ELF-1 (cell line): Measurements from ENCODE around the gene SFSWAP.
A peak's percentile ranks its signal among the peaks of the same experiment; 100 is the strongest.
"Not testable (repeated sequence)": the region's sequence is repeated elsewhere in the genome, so short reads cannot be mapped to it uniquely, and the experiment has no call there.

ENCODE experiments used
- DNase-seq: peaks from one replicate; pipeline ENCODE4 v3.0.0-alpha.2; 2016; ENCODE audit warnings: low read depth, low spot score

SFSWAP gene

GRCh38 chr12:131758016-131758739, 47.3 kb downstream of the SFSWAP start:
- DNase-seq: no peak

- DNase-seq: no peak
Observed at GRCh38 chr12:131759176-131759575, 48.3 kb downstream of the SFSWAP start.

- no peak for DNase-seq
Observed at GRCh38 chr12:131761638-131762037, 50.7 kb downstream of the SFSWAP start.

GRCh38 chr12:131764738-131765137, 53.8 kb downstream of the SFSWAP start:
- DNase-seq: no peak

- no peak for DNase-seq
Observed at GRCh38 chr12:131765961-131766360, 55.1 kb downstream of the SFSWAP start.

GRCh38 chr12:131766382-131767107, 55.7 kb downstream of the SFSWAP start:
- no peak for DNase-seq

- no peak for DNase-seq
Observed at GRCh38 chr12:131770120-131770519, 59.2 kb downstream of the SFSWAP start.

- DNase-seq: no peak
Observed at GRCh38 chr12:131771965-131772364, 61.1 kb downstream of the SFSWAP start.

- DNase-seq: peak; percentile 43
Observed at GRCh38 chr12:131773582-131774221, 62.8 kb downstream of the SFSWAP start.

GRCh38 chr12:131774576-131775391, 63.9 kb downstream of the SFSWAP start:
- peak; percentile 37 for DNase-seq

GRCh38 chr12:131775392-131776236, 64.7 kb downstream of the SFSWAP start:
- no peak for DNase-seq

GRCh38 chr12:131776237-131776889, 65.5 kb downstream of the SFSWAP start:
- DNase-seq: no peak

- not testable (repeated sequence) for DNase-seq
Observed at GRCh38 chr12:131777269-131777668, 66.4 kb downstream of the SFSWAP start.

GRCh38 chr12:131779027-131779426, 68.1 kb downstream of the SFSWAP start:
- DNase-seq: no peak

- DNase-seq: no peak
Observed at GRCh38 chr12:131782061-131782460, 71.2 kb downstream of the SFSWAP start.

- DNase-seq: peak; percentile 78
Observed at GRCh38 chr12:131783915-131784541, 73.1 kb downstream of the SFSWAP start.

- no peak for DNase-seq
Observed at GRCh38 chr12:131784909-131785762, 74.2 kb downstream of the SFSWAP start.

GRCh38 chr12:131785763-131786330, 75.0 kb downstream of the SFSWAP start:
- DNase-seq: no peak

GRCh38 chr12:131786331-131786730, 75.4 kb downstream of the SFSWAP start:
- DNase-seq: no peak
